ENCODE data around the gene TOB1.

TOB1 gene

DNA sequence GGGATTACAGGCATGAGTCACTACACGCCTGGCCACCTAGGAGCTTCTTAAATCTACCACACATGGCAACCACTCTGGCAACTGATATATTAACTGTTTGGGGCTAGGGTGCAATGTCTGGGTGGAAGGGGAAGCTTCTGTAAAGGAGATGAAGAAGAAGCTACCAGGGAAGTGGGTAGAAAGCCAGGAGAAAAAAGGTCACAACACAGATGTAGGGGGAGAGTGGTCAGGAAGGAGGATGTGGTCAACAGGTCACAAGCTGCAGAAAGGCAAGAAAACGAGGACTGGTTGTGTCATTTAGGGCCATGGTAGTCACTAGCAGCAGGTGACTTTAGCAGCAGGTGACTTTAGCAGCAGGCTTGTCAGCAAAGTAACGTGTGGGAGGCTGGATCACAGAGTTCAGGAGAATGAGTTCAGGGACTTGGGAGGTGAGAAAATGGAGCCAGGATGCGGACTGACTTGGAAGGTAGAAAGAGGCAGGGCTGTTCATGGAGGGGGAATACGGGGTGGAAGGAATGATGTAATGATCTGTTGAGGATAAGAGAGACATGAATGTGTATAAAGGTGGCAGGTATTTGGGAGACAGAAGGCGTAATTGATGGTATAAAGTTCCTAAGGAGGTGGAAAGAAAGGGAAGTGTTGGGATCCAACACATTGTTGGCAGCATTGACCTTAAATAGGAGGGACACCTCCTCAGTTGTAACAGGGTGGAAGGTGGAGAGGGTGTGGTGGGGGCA, 47.1 kb downstream of the TOB1 start:
- TF ChIP-seq, protein P1, sequence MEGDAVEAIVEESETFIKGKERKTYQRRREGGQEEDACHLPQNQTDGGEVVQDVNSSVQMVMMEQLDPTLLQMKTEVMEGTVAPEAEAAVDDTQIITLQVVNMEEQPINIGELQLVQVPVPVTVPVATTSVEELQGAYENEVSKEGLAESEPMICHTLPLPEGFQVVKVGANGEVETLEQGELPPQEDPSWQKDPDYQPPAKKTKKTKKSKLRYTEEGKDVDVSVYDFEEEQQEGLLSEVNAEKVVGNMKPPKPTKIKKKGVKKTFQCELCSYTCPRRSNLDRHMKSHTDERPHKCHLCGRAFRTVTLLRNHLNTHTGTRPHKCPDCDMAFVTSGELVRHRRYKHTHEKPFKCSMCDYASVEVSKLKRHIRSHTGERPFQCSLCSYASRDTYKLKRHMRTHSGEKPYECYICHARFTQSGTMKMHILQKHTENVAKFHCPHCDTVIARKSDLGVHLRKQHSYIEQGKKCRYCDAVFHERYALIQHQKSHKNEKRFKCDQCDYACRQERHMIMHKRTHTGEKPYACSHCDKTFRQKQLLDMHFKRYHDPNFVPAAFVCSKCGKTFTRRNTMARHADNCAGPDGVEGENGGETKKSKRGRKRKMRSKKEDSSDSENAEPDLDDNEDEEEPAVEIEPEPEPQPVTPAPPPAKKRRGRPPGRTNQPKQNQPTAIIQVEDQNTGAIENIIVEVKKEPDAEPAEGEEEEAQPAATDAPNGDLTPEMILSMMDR (conservative IDR thresholded peaks at IDR 0.05; ENCODE audit: low read depth, low read length): no peak
- no peak overlapping the region for H3K4me3 ChIP-seq (ENCODE audit: low read length)
- DNase-seq (ENCODE audit: low read depth): no peak

DNA sequence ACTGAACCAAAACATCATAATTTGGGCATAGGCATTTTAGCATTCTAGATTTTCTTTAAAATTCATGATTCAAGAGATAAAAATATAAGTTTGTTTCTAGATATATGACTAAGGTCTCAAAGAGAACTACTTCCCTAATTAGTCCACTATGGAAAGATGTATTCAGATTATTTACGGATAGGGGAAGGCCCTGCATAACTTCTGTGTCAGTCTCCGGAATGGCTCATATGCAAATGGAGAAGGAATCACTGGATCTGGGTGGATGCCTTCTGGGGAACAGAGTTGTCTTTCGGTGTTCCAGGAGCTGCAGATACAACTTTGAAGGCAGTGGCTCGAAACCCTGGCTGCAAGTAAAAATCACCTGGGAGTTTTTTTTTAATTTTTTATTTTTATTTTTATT, 47.9 kb downstream of the TOB1 start:
- no peak for DNase-seq (ENCODE audit: low read depth)
- H3K4me3 ChIP-seq (ENCODE audit: low read length): no peak overlapping the region
- TF ChIP-seq, protein P1 (conservative IDR thresholded peaks at IDR 0.05; ENCODE audit: low read depth, low read length): no peak

- TF ChIP-seq, protein P1 (conservative IDR thresholded peaks at IDR 0.05; ENCODE audit: low read depth, low read length): no peak
- DNase-seq (ENCODE audit: low read depth): no peak
- no peak overlapping the region for H3K4me3 ChIP-seq (ENCODE audit: low read length)
These were observed 48.3 kb downstream of the TOB1 start for GRCh38 chr17:50817838-50818237.

DNA sequence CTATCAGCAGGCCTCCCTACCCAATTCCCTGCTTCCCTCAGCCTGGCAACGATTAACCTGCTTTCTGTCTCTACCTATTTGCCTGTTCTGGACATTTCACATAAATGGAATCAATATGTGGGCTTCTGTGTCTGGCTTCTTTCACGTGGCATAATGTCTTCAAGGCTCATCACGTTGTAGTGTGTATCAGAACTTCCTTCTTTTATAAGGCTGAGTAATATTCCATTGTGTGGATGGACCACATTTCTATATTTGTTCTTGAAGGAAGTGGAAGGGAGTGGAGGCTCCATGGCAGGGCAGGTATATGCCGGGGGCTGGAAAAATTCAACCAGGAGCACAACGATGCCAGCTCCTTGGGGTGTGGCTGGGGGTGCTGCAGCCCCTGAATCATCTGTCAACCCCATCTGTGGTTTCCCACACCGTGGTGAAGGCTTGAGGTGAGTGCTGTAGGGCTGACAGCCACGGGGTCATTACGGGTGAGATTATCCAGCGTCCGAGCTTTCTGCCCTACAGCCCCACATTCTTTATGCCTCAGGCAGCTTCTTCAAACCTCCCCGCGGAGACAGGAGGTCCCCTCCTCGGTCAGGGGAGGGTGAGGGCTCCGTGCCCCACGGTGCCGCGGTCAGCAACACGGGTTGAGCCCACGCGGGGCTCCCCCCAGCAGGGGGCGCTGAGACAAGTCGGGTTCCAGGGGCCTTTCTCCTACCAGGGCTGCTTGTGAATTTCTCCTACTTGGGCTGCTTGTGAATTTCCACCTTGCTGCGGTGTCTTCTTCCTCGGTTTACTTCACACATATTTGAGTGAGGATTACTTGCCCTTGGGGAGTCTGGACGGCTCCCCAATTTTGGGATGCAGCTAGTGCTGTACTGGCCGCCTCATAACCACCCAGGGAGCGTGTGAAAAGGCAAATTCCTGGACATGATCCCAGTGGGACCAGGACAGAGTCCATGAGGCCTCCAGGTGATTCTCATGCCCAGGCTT, 49.1 kb downstream of the TOB1 start:
- DNase-seq (ENCODE audit: low read depth): no peak
- TF ChIP-seq, protein P1 (conservative IDR thresholded peaks at IDR 0.05; ENCODE audit: low read depth, low read length): peak; percentile 83
- no peak overlapping the region for H3K4me3 ChIP-seq (ENCODE audit: low read length)

GRCh38 chr17:50816271-50816670, 49.9 kb downstream of the TOB1 start:
- no peak for DNase-seq (ENCODE audit: low read depth)
- TF ChIP-seq, protein P1 (conservative IDR thresholded peaks at IDR 0.05; ENCODE audit: low read depth, low read length): no peak

GRCh38 chr17:50815400-50815799, 50.8 kb downstream of the TOB1 start:
- H3K4me3 ChIP-seq (ENCODE audit: low read length): no peak overlapping the region
- no peak for DNase-seq (ENCODE audit: low read depth)
- TF ChIP-seq, protein P1 (conservative IDR thresholded peaks at IDR 0.05; ENCODE audit: low read depth, low read length): no peak

More at GRCh38 chr17:50816271-50816670, 49.9 kb downstream of the TOB1 start:
- H3K4me3 ChIP-seq (ENCODE audit: low read length): no peak overlapping the region

Data from retinal pigment epithelial cell (primary cell).